Measurements from ENCODE around the gene ATF3.
"Not testable (repeated sequence)": the region's sequence is repeated elsewhere in the genome, so short reads cannot be mapped to it uniquely, and the experiment has no call there.

The ATF3 gene

DNA sequence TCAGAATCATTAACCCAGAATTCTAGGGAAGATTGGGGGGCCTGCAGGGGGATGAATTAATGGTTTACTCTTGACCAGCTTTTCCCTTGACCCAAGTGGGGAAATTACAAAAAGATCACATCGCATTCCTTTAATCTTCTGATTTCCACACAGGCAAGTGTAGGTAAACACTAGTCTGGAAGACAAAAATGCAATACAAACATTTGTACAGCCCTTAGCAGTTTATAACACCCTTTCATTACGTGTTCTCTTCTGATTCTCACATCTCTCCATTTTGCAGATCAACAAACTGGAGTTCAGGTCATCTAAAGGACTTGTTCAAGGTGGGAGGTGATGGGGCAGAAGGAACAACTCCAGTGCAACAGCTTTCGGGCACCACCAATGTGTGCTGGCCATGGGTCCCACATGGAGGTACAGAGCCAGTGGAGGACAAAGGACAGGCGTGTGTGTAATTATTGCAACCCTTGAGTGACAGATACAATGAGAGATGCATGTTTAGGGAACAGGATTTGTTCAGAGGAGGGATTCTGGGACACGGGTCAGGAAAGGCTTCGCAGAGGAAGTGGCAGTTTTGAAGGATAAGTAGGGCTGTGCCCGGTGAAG is 20.4 kb downstream of the ATF3 start:
- no peak for DNase-seq (ENCODE audit: low spot score)

DNA sequence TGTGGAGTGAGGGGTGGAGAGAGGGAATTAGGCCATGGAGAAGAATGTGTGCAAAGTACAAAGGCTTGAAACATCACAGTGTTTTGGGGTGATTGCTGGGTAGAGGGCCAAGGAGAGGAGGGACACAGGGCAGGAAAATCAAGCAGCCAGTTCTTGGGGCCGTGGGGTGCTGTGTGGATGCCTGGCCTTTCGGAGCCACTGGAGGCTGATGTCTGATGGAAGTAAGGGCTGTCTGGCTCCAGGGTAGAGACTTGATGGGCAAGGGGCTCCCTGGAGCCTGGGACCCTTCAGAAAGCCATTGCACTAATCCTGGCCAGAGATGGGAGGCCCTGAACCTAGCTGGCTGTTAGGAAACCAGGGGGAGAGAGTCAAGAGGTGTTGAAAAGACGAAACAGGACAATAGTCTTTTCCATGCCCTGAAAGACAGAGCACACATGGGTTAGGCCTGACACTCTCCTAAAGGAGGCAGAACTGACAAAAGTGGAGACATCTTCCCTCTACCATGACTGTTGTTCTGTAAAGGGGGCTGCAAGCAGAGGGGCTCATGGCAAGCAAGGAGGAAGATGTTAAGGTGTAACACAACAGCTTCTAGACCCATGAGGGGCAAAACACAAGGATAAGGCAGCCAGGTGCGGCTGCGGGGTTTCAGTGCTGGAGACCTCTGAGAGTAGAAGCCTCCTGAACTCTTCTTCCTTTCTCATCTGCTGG is 21.0 kb downstream of the ATF3 start:
- DNase-seq (ENCODE audit: low spot score): no peak

DNA sequence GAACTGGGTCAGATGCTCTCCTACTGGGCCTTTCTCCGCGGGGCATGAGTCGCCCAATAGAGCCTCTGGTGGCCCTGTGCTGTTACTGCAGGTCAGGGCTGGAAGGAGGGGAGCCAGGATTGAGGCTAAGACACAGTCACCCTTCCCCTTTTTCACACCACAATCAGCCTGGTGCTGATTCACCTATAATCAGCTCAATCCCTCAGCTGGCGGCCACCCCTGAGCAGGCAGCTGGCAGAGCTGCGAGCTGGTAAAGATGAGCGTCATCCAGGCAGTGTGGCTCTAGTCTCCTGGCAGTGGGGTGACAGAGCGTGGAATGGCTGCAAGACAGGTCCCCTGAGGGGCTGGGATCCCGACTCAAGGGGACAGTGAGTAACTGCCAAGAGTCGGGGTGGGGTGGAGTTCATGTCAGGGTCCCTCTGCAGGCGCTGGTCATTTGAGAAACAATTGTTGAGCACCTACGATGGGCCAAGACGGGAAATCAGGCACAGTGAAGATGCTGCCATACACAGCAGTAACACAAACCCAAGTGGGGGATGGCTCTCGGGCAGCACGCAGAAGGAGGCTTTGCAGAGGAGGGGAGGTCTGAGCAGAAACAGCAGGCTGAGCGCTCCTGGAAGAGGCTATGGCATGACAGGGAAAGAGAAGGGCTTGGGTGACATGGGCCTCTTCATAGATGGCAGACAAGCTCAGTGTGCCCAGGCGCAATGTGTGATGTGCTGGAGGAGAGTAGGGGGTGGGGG is 21.8 kb downstream of the ATF3 start:
- peak; percentile 74 for DNase-seq (ENCODE audit: low spot score)

DNA sequence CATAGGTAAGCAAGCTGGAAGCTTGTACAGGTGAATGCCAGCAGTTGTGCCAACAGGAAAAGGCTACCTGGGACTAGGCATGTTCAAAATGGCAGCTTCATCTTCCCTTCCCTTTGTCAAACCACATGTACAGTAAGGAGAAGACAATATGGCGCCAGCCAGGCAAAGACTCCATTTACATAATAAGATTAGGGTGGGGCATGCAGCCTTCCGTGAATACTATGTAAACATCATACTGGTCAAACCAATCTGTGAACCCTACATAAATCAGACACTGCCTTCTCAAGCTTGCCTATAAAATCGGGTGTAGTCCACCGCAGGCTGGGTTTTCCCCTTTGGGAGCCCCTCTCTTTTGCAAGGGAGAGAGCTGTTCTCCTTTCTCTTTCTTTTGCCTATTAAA is 24.6 kb downstream of the ATF3 start:
- DNase-seq (ENCODE audit: low spot score): no peak

DNA sequence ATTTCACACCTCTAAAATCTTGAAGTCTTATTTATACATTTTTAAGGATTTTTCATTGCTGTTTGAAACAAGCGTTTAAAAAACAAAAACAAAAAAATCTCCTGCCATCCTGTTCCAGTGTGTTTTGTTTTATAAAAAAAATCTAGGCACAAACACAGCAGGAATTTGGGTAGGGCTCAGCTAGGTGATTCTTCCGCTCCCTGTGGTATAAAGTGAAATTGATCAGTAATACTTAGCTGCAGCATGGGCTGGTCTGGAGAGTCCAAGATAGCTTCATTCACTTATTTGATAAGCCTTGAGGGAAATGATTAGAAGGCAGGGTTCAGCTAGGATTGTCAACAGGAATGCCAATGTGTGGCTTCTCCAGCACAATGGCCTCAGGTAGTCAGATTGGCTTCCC is 25.7 kb downstream of the ATF3 start:
- DNase-seq (ENCODE audit: low spot score): no peak

DNA sequence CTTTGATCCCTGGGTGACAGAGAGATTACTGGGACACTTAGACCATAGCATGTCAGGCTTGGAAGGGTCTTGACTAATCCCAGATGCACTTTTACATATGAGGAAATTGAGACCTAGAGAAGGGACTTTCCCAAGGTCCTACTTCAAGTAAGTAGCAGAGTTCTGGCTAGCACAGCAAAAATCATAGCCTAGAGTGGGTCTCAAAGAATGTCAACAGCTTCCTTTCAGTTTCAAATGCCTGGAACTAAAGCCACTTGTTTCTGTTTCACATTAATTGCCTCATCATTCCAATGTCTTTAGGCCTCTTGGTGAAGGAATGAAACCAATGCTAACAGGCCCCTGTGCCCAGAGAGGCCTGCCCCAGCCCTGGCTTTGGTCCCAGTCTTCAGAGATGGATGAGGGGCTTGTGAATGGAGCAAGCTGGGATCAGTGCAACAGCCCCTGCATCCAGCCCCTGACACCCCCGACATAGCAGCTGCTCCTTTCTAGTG is 26.6 kb downstream of the ATF3 start:
- DNase-seq (ENCODE audit: low spot score): no peak

DNA sequence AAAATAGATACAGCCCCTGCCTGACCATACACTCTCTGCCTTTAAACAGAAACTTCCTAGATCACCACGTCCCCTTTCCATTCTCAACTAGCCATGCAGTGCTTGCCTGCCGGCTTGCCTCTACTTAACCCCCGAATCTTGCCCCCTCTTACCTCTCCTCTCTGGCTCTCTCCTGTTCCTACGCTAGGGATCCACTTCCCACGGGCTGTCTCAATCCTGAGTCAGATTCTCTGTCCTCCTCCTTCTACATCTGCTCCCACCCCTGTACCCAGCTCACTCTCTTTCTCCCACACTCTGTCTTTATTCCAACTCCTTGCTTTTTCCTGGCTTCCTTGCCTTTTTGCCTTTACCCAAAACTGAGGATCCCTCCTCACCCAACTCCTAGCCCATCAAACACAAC is 29.3 kb downstream of the ATF3 start:
- DNase-seq (ENCODE audit: low spot score): no peak

DNA sequence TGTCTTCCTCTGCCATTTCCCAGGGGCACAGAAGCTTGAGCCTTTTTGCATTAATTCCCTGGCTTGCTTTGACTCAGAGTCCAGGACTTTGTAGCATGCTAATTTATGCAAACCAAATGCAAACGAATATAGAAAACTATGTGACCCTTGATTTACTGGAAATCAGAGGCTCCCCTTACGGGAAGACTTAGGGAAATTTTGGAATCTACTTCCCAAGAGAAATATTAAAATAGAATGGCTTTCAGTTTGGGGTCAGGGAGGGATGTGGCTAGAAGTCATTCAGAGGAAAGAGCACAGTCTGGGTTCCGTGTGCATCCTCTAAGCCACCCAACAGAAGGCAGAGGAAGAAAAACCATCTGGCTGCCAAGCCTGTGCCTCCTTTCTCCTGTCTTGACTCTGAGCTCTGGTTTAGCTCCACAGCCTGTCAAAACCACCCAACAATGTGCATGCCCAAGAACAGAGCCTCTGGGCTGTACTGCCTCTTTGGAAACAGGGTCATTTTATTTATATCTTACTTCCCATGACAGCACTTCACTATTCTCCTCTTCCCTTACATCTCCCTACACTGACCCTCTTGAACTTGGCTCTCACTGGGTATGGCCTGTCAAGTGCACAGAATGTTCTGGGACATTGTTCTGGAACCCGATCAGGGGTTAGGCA is 30.1 kb downstream of the ATF3 start:
- peak; percentile 27 for DNase-seq (ENCODE audit: low spot score)

DNA sequence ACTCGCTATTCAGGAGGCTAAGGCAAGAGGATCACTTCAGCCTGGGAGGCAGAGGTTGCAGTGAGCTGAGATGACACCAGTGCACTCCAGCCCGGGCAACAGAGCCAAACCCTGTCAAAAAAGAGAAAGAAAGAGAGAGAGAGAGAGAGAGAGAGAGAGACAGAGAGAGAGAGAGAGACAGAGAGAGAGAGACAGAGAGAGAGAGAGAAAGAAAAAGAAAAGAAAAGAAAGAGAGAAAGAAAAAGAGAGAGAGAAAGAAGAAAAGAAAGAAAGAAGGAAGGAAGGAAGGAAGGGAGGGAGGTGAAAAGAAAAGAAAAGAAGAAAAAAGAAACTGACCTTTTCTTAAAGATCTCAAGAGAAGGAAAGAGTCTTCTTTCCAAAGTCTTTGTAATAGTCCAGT is 31.0 kb downstream of the ATF3 start:
- not testable (repeated sequence) for DNase-seq (ENCODE audit: low spot score)

DNA sequence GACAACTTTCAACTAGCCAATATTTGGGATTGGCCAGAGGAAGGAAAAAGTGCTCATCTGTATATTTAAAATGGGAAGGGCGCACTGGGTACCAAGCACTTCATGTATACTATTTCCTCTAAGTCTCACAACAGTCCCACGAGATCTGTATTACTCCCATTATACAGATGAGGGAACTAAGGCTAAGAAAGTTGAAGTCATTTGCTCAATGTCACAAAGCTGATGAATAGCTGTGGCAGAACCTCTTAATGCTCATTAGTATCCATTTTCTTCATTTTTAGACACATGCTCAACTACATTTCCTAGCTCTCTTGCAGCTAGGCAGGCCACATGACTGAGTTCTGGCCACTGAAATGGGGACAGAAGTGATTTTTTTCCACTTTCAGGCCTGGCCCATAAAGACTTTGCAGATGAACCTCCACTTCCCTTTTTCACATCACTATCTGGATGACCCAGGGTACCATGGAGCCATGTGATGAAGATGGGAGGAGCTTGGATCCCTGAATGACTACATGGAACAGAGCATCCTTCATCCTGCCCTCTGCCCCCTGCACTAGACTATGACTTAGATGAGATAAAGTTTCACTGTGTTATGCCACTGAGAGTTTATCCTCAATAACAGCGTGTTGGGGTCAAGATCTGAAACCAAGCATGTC is 31.8 kb downstream of the ATF3 start:
- DNase-seq (ENCODE audit: low spot score): no peak

DNA sequence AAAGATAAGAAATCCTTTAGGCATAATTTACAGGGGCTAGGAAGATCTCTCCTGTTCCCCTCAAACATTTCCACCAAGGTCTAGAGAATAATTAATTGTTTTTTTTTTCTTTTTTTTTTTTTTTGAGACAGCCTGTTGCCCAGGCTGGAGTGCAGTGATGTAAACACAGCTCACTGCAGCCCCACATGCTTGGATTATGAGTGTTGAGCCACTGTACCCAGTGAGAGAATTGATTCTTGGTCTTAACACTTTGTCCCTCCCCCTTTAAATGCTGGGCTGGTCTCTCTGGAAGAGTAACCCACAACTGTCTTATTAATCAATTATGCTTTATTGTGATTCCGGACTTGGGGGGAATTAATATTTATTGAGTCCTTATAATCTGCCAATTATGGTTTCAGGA is 33.4 kb downstream of the ATF3 start:
- DNase-seq (ENCODE audit: low spot score): no peak

DNA sequence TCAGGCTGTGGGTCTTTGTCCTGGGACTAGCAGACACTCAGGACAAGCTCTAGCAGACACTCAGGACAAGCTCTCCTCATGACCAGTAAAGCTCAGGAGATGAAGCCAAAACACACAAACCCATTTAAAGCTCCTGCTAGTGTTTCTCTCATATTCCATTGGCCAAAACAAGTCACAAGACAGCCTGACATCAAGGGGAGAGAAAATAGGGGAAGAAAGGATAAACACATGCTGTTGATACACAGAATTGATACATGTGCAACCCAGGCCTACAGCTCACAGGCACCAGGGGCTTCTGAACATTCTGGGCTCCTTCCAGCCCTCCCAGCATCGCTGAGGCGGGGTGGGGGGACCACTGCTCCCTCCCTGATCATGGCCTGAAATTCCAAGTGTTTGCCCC is 35.3 kb downstream of the ATF3 start:
- DNase-seq (ENCODE audit: low spot score): no peak

DNA sequence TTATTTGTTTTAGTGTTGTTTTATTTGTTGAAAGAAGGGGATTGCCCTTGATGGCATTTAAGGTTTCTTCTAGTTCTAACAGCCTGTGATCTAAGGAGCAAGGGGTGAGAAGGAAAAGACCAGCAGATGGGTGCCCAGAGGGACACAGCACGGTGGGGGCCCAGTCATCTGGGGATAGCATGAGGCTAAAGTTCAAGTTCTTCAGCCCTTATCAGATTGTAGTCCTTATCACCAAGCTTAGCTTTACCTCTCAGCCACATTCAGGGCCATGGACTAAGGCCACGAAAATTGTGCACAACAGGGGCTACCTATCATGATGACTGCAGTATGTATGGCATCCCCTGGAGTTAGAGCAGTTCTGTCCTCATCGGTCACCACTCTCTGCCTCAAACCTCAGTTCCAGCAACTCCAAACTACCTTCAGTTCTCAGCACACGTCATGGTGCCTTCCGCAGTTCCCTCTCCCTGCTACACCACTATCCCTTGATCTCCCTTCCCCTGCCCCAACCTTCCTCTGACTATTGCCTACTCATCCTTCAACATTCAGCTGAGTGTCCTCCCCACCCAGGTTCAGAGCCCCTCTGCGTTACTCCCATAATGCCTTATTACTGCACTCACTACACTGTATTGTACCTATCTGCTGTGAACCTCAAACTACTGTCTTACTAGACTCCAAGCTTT is 36.4 kb downstream of the ATF3 start:
- no peak for DNase-seq (ENCODE audit: low spot score)

DNA sequence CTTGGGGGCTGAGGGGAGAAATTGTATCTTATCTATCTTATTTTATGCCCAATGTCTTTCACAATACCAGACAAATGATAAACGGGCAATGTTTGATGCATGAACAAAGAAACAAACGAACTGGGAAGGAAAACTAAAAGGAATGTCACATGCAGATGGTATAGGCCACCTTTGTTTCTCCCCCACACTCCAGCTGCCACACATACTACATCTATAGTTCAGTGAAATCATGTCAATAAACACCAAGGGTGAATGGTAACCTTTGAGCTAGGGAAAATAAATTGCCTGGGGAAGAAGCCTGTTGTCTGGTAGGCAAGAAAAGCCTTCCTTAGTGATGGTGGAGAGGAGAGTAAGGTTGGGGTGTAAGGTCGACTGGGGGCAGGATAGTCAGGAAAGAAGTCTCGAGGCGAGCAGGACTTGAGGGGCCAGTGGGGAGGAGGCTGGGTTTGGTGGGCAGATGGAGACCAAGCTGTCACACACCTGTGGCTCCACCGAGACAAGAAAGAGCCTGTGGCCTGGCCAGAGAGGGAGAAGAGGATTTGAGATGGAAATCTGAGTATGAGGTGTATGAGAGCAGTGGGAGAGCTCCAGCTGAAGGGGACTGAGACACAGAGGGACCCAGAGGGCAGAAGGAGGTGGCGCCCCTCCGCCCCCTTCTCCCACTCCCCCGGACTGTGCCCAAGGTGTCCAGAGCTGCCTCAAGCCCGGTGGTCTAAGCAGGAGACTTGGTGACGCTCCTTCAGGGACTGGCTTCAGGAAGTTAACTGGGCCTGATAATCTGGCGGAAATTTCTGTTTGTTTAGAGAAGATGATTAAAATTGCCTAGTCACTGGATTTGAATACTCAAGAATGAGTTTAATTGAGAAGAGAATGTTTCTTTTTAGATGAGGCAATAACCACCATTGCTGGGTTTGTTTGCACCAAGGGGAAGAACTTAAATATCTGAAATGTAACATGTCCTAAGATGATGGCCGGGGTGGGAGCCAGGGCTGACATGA is 37.3 kb downstream of the ATF3 start:
- no peak for DNase-seq (ENCODE audit: low spot score)

DNA sequence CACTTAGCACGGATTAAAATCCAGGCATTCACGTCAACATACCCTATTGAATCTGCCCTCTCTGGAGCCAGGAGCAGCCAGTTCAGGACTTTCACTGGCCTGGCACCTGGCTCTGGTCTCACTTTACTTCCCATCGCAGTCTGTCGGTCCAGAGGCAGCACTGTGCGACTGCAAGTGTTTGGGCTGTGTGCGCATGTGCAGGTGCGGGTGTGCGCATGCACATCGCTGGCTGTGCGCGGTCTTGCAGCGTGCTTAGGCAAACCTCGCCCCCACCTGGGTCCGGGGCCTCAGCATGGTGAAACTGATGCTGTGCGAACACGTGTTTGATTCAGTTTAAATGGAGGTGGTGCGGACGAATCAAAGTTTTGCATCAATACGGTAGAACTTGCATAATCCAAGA is 38.0 kb downstream of the ATF3 start:
- DNase-seq (ENCODE audit: low spot score): no peak

DNA sequence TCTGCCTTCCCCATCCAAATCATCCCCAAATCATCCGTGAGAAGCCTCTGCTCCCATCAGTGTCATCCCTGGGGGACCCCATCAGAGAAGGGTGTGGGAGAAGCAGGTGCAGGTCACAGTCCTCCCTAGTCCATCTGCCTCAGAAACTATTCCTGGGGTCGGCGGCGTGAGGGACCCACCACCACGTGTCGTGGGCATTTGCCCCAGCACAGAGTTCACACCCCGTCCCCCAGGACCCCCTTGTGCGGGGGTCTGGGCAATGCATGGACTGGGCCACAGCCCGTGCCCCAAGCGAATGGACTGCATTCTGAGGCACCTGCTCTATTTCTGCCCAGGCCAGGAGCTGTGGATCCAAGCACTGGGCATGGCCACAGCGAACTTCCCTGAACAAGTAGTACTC is 38.4 kb downstream of the ATF3 start:
- no peak for DNase-seq (ENCODE audit: low spot score)

DNA sequence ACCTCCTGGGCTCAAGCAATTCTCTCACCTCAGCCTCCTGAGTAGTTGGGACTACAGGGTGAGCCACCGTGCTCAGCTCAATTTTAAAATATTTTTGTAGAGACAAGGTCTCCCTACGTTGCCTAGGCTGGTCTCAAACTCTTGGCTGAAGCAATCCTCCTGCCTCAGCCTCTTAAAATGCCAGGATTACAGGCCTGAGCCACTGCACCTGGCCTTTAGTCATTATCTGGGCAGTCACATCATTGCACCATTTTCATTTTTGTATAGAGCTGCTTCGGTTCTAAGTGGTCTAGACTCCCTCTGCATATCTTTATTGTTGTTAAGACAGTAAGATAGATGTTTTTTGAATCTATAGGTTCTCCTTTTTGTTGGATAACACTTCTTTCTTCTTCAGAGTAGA is 39.9 kb downstream of the ATF3 start:
- no peak for DNase-seq (ENCODE audit: low spot score)

DNA sequence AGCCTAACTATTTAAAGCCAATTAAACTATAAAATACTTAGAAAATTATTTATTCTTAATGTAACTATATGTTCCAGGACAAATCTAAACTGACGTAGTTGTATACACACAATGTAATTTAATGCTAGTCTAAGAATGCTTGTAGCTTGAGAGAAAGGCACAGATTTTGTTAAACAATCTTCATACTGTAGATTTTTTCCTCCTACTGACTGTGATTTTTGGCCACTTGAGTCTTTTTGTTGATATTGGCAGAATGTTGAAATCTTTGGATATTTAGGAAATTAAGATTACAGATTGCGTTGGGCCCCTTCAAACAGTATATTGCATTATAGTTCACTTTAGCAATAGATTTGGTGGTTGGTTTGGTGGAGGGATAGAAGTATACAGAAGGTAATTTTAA is 40.5 kb downstream of the ATF3 start:
- no peak for DNase-seq (ENCODE audit: low spot score)

DNA sequence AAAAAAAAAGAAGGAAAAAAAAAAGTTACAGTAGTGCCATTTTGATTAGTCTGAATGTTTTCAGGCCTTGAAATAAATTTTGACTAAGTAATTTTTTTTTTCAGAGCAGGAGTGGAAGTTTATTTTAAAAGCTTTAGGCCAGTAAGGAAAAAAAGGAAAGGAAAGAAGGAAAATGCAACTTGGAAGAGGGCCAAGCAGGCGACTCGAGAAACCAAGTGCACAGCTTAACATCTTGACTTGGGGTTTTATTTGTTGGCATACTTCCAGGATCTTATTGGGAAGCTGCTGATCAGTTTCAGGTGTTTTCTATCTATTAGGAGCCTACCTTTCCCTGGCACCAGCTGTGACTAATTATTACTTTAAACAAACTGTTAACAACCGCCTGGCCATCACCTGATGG is 41.7 kb downstream of the ATF3 start:
- no peak for DNase-seq (ENCODE audit: low spot score)

DNA sequence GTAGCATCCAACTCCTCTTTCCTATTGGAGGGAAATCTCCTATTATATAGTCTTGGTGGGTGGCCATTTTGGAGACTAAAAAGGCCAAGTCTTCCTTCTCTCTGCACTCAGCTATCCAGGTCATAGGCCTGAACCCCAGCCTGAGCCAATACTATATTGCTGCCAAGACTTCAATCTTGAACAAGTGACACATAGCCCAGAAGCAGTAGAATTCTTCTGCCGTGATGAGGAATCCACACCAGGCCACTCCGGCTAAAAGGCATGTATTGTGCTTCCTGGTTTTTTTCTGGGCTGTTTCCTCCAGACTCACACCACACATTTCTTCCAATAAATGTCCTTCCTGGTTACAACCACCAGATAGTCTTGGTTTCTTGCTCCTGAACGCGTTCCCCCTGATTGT is 43.0 kb downstream of the ATF3 start:
- no peak for DNase-seq (ENCODE audit: low spot score)
